Stimulated activated CD4-positive, alpha-beta T cell treated with anti-CD3 and anti-CD28 coated beads, Interleukin-15, amount 100 ng/mL, for 1 hour (primary cell): ENCODE measurements around the gene LY86.

ENCODE experiments used
- DNase-seq, 2 donors: peaks; one replicate each; pipeline ENCODE4 v3.0.0-alpha.2; 2020; ENCODE audit warnings: low read depth in 1 of 2, low spot score in 1 of 2

LY86 gene

DNA sequence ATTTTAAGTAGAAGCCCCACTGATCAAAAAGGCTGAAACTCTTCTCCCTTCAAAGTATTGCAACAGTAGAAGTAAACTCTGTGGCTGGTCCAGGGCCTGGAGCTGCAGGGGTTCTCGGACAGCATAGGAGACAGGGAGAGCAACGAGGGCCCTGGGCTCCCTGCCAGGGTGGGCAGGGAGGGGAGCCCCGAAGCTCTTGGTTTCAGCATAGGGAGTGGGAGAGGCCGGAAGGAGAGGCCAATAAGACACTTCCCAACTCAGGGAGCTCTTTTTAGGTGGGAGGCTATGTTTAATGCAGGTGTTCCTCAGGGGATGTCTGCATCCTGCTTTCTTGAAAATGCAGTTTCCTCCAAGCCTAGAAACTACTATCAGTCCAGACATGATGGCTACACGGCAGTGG, 91.1 kb downstream of the LY86 start:
- no peak for DNase-seq

DNA sequence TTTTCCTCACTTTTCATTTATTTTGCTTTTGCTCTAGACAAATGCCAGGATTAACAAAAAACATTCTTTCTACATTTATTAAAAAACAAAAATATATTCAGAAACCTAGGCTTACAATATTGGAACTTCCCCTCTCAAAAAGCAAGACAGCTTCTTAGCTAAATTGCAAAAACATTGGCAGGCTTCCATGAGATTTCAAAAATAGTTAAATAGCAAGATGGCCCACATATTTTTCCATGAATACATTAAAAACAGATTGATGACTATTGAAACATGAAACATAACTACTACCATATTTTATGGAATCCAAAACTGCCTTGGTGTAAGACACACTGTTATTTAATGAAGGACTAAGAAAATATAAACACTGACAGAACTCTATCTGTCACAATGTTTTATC, 92.0 kb downstream of the LY86 start:
- DNase-seq = no peak

DNA sequence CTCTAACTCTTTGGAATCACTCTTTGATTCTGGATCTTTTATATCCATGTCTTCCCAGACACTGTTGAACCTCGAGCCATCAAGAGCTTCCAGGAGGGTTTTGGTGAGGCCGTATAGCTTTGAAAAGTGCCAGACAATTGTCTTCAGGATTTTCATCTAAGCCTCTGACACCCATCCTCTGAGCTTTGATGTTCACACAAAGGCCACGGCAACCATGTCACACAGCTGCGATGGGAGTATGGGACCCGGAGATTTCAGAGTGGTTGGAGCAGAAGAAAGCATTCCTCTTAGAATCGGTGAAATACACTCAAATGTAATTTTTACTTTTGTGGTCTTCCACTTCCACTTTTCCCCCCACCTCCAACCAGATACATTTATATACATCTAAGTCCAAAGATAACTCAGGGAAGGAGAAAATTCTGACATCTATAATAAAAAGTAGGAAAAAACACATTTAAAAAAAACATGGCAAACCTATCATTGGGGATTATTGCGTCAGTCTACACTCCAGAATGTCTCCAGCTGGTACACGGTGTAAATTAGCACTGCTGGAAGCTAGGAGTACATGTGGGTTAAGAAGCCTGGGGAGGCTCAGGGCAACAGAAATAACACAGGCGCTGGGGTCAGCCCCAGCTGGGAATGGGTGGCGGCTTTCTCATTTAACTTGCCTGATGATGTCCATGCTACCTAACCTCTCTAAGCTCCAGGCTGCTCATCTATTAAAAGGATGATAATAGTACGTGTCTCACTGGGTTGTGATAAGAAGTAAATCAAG, 92.7 kb downstream of the LY86 start:
- DNase-seq = no peak

DNA sequence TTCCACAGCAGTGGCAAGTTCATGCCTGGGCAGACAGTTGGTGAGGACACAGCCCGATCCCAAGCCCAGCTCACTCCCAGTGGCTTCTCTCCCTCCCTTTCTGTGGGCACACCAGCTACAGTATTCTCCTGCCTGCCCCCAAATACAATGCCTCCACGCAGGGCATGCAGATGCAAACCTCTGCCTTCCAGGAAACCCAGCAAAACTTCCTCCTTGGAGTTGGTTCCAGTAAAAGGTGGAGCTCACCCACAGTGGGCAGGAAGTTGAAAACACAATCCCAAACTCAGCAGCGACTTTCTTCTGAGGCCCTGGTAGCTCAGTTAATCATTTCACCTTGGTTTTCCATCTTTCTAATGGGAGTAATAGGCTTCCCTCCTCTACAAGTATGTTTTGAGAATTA, 93.7 kb downstream of the LY86 start:
- no peak for DNase-seq

DNA sequence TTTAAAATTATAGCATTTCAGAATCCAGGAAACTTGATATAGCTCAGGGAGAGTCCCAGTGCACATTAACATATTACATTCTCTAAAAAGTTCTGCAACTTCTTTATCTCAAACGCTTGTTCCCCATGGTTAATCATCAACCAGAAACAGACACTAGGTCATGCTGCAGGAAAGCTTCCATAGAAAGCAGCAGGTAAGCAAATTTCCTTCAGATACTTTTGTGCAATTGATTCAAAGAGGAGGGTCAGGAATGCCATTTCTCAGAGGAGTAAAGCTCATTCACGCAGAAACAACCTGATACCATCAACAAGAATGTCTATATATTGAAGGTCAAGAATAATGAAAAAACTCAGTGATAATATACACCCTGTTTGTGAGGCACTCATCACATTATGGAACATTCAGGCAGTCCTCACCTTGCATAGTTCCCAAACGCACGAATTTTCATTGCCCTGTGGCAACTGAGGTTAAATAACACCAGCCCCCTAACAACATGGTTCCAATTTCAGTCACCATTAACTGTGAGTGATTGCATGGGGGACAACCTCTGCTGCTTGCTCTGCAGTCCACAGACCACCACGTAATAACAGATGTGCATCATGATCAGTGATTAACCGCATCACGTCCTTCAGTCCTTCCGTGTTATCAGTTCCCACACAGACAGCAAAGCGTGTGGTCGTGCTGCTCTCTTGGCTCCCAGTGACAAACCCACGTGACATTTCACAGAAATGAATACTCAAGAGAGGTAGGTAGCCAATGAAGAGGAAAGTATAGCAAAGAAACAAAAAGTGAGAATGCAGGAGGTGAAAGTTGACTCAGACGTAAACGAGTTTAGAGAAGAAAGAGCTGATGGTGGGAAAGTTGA, 95.7 kb downstream of the LY86 start:
- no peak for DNase-seq

DNA sequence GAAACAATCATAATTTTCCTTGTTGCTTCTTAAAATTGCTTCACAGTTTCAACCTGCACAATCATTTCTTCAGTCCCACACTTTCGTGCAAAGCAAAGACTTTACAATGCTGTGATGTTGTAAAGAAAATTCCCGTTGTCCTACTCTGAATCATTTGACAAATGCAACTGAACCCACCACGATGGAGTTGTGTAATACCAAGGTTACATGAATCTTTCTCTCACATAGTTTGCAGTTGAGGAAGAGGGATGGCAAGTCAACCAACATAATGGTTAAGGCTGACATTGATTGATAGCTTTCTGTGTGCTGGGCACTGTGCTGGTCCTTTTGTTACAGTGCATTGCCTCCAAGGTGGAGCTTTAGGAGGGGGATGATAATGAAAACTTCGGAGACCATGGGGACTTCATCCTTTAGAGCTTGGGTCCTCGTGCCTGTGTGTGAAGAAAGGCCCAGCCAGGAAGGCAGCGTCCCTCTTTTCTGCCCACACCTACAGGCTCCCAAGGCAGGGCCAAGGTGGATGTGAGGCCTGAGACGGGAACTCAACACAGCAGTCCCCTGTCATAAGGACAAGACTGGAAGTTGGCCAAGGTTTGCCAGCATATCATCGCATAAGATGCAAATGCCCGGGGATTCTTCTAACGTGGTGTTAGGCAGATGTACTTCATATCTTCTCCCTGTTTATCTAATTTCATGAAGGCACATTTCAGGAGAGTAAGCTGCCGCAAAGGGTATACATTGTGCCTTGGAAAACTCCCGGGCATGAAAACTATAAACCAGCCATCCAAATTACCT, 96.9 kb downstream of the LY86 start:
- no peak for DNase-seq

DNA sequence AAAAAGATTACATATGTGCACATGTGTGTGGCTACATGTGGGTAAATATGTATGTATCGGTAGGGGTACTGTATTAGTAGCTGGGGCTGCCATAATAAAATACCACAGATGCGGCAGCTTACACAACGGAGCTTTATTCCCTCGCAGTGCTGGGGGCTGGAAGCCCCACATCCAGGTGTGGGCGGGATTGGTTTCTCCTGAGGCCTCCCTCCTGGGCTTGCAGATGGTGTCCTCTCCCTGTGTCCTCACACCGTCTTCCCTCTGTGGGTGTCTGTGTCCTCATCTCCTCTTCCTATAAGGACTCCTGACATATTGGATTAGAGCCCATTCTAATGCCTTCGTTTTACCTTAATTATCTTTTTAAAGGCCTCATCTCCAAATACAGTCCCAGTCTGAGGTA, 97.7 kb downstream of the LY86 start:
- DNase-seq = no peak

DNA sequence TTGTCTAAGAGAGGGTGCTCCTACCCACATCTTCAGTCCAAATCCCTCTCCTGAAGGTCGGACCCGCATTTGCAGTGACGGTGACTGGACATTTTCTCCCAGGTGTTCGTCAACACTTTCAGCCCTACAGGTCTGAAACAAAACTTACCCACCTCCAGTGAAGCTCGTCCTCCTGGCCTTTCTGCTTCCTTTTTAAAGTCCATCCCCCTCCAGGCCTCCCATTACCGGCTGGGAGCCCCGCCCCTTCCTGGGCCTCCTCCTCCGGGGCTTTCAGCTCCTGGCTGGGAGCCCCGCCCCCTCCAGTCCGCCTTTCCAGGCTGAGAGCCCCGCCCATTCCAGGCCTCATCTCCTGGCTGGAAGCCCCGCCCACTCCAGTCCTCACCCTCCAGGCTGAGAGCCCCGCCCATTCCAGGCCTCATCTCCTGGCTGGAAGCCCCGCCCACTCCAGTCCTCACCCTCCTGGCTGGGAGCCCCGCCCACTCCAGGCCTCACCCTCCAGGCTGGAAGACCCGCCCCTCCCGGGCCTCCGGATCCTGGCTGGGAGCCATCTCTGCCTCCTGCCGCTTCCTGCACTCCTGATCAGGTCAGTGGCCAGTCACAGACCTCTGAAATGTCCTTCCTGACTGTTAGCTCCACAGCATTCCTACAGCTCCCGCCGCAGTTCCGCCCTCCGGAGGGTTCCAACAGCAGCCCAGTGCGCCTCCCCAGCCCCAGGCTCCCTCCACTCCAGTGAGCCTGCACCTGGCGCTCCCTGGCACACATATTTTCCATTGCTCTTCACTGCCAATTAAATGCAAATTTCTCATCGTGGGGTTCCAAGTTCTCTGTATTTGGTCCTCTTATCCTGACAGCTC, 98.5 kb downstream of the LY86 start:
- DNase-seq = no peak

DNA sequence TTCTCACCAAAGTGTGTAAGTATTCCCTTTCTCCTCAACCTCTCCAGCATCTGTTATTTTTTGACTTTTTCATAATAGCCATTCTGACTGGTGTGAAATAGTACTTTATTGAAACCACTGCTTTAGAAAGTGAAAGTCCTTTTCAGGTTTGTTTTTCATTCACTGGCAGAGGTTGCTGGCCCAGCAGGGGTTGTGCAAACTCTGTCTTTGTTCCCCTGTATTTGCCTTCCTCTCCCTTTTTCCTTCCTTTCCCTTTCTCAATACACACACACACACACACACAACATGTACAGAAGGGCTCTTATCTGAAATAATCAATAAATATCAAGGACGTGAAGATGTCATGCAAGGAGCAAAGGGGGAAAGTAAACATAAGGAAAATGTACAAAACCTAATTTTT, 99.8 kb downstream of the LY86 start:
- DNase-seq = no peak

DNA sequence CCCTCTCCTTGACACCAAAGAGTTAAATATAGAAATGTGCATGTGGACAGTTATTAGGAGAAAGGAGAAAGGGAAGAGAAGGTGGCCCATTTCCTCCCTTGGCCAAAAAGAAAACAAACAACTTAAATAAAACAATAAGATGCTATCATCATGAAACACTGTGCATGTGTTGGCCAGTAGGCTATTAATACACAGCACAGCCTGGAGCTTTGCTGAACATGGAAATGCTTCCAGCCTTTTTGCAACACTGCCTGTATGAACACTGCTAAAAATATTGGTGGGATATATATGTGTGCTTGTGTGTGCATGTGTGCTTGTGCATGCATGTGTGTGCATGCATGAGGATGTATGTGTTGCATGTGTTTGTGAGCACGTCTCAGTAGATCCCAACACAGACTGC, 100.4 kb downstream of the LY86 start:
- DNase-seq = no peak

DNA sequence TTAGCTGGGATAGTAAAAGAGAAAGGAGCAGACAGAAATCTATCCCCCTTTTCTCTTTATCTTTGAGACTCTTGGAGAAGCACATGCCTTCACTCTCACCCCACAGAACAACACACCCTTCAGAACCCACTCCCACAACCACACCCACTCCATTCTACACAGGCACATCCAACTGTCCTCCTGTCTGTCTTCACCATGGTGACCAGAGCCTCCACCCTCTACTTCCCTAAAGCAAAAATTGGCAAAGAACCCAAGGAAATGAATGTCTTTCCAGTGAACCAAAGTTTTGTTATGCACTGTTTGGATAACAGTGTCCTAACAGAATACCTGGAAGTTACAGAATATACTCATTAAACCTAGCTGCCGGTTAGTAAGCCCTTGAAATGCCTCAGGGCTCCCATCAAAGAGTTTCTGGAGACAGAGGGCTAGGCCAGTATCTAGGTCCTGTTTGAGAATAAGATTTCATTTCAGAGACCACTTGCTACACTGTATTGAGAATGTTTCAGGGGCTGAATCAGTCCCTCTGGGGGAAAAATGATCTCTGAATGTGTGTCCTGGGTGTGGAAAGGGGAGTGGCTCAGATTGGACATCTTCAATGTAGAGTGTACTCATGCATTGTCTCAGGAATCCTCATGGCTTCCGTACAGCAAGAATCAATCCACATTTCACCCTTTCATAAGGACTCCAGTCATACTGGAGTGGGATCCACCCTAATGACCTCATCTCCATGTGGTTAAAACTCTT, 101.1 kb downstream of the LY86 start:
- DNase-seq = no peak

DNA sequence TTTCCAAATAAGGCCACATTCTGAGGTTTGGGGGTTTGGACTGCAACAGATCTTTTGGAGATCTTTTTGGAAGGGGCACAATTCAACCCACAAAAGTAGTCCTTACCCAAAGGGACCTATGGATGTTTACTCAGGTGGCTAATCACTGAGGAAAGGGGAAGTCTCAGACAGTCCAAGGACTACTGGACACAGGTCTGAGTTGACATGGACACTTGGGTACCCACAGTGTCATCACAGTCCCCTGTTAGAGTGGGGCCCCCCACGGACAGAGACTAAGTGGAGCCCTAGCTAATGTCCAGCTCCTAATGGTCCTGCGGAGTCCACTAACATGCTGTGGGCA, 101.6 kb downstream of the LY86 start:
- no peak for DNase-seq

DNA sequence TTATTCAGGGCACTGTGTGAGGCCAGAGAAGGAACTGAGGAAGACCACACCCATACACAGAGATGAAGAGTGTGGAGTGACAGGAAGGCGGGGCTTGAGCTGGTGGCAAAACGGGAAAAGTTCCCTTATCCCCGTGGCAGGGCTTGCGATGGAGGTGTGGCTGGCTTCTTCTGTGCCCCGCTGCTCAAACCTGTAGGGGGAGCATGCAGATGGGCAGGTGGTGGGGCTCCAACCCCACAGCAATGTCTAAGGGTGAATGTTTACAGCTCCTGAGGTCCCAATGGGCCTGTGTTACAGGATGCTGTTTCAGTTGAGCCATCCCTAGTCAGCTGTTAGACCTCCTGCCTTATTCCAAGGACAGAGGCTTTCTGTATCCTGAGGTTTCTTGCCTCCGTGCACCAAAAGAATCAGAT, 105.9 kb downstream of the LY86 start:
- DNase-seq = no peak

DNA sequence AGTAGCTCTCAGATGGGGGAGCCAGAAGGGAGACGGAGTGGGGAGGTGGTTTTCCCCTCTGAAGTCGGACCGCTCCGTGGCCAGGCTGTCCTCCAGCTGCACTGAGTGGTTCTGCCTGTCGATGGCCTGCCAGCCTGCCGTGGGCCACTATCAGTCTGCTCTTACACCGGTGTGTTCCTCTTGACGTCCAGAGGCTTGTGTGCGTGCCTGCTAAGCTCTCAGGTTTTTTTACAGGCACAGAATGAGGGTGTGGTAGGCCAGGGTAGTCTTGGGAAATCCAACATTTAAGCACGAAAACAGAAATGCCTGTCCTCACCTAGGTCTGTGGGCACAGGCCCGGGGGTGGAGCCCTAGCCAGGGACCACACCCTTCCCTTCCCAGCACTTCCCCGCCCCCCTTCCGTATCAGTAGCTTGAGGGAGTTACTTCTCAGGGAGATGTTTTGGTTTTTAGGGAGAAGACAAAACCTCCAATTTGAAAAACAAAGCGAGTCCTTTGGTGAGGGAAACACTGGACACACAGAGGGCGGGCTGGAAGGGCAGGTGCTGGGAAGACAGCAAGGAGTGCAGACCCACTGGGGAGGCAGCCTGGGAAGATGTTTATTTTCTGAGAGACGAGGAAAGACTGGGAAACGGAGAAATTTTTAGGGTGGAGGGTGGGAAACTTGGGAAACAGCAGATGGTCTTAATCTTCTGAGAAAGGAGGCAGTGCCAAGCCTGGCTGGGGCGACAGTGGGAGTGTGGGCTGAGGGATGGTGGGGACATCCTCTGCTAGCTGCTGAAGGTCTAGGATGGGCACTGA, 106.5 kb downstream of the LY86 start:
- no peak for DNase-seq

DNA sequence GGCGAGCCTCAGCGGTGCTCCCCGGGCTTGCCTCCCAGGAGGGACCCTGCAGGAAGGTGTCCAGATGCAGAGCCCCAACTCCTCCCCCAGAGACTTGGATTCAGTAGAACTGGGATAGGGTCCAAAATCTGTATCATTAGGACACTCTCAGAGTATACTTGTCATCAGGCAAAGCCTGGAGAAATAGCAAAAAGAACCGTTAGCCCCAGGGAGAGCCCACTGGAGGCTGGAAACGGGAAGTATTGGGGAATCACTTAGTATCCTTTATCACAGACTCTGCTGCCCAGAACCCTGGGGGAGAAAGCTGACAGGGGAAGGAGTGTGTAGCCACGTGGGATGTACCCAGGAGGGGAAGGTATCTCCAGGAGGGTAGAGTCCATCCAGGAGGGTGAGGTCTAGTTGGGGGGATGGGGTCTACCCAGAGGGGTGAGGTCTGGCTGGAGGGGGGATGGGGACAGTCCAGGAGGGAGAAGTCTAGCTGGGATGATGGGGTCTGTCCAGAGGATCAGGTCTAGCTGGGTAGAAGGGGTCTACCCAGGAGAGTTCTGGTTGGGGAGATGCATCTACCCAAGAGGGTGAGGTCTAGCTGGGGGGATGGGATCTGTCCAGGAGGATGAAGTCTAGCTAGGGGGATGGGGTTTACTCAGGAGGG, 107.2 kb downstream of the LY86 start:
- no peak for DNase-seq

DNA sequence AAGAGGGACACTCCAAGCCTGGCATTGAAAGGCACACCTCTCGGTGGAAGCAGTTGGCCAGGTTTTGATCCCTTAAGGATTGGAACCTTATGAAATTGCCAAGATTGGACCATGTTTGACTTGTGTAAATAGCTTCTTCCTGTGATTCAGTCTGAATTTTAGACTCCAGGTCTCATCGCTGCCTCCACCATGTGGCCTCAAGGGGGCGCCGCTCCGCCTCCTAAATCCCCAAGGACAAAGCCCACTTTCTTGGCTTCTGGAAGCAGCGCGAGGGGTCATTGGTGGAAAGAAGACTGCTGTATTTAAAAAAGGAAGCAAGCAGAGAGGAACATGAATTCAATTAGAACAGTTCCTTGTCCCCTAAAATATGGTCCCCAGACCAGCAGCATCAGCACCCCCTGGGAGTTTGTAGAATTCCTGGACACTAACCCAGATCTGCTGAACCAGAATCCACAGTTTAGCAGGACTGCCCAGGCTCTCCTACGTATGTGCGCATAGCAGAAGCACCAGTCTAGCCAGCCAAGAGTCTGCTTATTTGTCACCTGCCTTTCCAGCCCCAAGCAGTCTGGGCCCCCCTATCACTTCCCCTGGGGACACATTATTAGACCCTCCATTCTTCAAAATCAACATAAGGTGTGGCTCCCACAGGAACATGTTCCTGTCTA, 108.5 kb downstream of the LY86 start:
- no peak for DNase-seq

DNA sequence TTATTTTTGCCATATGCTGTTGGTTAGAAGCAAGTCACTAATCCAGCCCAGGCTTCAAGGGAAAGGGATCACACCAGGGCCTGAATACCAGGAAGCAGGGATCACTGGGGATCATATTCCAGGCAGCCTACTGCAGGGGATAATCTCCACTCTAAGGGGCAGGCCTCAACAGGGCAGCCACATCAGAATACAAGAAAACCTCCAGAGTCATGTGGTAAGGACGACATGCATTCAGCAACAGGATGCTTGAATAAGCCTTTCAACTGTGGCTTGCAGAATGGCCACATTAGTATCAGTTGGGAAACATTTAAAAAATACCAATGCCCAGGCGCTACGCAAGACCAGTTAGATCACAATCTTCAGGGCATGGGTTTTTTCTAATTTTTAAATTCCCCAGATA, 109.1 kb downstream of the LY86 start:
- DNase-seq = no peak

DNA sequence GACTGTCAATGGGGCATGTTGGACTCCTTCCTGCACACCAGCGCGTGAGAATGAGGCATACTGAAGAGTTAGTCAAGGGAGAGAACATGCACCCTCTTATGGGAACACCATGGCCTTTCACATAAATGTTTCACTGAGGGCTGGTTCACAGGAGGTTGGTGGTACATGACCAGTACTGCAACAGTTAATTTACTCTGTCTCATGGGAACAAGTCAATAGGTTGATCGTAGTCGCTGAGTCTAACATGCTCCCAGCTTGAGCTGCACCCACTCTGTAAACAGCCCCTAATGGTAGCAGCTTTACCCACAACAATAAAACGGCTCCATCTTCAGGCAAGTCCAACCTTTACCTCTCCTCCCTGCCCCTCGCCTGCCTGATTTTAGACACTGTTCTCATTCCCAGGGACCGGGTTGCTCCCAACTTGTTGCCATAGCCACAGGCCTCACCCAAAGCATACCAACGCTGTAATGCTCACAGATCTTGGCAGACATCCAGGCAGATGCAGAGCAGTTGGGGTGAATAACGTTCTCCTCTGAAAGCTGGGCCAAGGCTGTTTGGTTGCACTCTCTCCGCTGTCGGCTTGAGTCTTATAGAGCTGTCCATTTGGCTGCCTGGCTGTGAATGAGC, 111.3 kb downstream of the LY86 start:
- no peak for DNase-seq
